Natural killer cell treated with Interleukin-12 subunit alpha and Interleukin-12 subunit beta and Interleukin-15 and Interleukin-18, amount 100 ng/mL, for 72 hours (primary cell): ENCODE measurements around the gene REPS2. TPM values are rescaled to one million over a fixed set of nuclear protein-coding genes. Genes with fewer than 3 reads are reported as not detected.
A peak's percentile ranks its signal among the peaks of the same experiment; 100 is the strongest.

ENCODE experiments used
- ATAC-seq, 2 donors: fragments of 150-1000 bp; cut with Tn5 transposase in 1 of 2; sonication (Bioruptor Pico), chemical (Tn5 transposase) in 1 of 2; 2 replicates each; pipeline ENCODE4 v1.10.0; 2021
- DNase-seq: peaks from one replicate; pipeline ENCODE4 v3.0.0; 2022; ENCODE audit warnings: low spot score
- H3K27ac Mint-ChIP-seq, 2 donors: 1 replicate in 1 of 2; 2 replicates in 1 of 2; pipeline ENCODE4 v1.8.0; 2022; ENCODE audit warnings: mixed read lengths in 2 of 2, mild to moderate bottlenecking in 1 of 2, moderate library complexity in 1 of 2
- H3K27me3 Mint-ChIP-seq, 2 donors: 1 replicate in 1 of 2; 2 replicates in 1 of 2; pipeline ENCODE4 v1.8.0; 2022; ENCODE audit warnings: mixed read lengths in 2 of 2
- H3K36me3 Mint-ChIP-seq: one replicate; pipeline ENCODE4 v1.8.0; 2022; ENCODE audit warnings: mixed read lengths
- H3K4me1 Mint-ChIP-seq, 2 donors: 1 replicate in 1 of 2; 2 replicates in 1 of 2; pipeline ENCODE4 v1.8.0; 2022; ENCODE audit warnings: low read depth in 2 of 2, mixed read lengths in 2 of 2, mild to moderate bottlenecking in 1 of 2
- H3K4me3 Mint-ChIP-seq: one replicate; pipeline ENCODE4 v1.8.0; 2022; ENCODE audit warnings: mixed read lengths
- H3K9me3 Mint-ChIP-seq: 2 replicates; pipeline ENCODE4 v1.8.0; 2022; ENCODE audit warnings: mixed read lengths
- total RNA-seq, 2 donors: library from RNA; stranded (reverse); gene quantifications; one replicate each; pipeline ENCODE4 v1.2.3, GENCODE V29; 2022

Gene REPS2
- total RNA-seq, 2 donors from 2014 or later: 0.20 TPM; not detected in 1

DNA sequence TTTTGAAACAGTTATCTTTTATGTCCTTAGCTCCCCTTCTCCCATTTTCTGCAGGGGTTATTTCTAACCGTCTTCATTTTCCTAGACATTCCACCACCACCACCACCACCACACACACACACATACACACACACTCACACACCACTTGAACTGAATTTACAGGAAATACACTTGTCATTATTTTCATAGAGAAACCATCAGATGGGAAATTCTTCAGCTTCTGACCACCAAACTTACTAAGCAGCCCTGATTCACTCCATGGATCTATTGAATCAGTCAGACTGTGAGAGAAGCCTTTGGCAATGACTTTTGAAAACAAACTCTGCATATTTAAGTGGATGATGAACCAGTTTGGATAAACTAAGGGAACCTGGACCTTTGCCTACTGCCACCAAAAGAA, 218.5 kb downstream of the REPS2 start:
- no peaks in the 10 kb centered on the region for H3K4me1 Mint-ChIP-seq
- H3K27me3 Mint-ChIP-seq: peaks cover 0 to 2% of the 10 kb centered on the region in 2 donors
- H3K4me3 Mint-ChIP-seq: no peak overlapping the region
- H3K27ac Mint-ChIP-seq: no peak overlapping the region
- peaks cover 11% of the 10 kb centered on the region for H3K36me3 Mint-ChIP-seq
- peaks cover 16% of the 10 kb centered on the region for H3K9me3 Mint-ChIP-seq
- DNase-seq (no peak), ATAC-seq (no peak)

DNA sequence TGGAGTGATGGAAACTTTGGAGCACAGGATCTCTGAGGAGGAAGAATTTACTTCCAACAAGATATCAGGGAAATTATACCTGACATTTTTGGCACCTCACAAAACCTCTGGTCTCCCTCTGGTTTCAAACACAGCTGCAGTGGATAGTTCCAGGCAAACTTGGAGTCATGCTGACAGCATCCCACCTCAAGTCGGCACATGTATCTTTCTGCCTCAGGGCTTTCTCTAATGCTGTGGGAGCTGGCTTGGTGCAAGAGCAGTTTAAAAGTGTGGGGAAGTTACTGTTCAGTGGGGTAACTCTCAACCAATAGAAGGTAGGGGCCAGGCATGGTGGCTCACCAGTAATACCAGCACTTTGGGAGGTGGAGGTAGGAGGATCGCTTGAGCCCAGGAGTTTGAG, 221.5 kb downstream of the REPS2 start:
- ATAC-seq: no peak
- H3K9me3 Mint-ChIP-seq: peaks cover 5% of the 10 kb centered on the region
- H3K4me1 Mint-ChIP-seq: no peaks in the 10 kb centered on the region
- no peak for DNase-seq
- no peak overlapping the region for H3K4me3 Mint-ChIP-seq
- no peak overlapping the region for H3K27ac Mint-ChIP-seq
- H3K27me3 Mint-ChIP-seq: no peaks in the 10 kb centered on the region
- peaks cover 5% of the 10 kb centered on the region for H3K36me3 Mint-ChIP-seq

- H3K4me1 Mint-ChIP-seq: no peaks in the 10 kb centered on the region
- H3K27ac Mint-ChIP-seq: no peak overlapping the region
Observed at GRCh38 chrX:17170973-17171372, 224.5 kb downstream of the REPS2 start.

DNA sequence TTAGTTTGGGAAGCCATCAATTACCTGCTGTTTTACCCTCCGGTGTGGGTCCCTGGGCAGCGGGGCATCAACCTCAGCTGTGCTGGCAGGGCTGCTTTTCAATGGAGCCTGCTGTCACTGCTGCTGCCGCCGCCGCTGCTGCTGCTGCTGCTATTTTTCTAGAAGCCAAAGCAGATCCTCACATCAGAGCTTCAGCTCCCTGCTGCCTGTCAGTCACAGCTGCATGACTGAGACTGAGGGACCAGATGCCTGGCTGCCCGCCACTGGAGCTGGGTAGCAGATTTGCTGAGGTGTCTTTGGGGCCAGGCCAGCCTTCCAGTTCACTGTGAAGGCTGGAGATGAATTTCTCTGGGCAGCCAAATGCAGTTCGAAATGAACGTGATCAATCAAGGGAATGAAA, 228.2 kb downstream of the REPS2 start:
- no peak for ATAC-seq
- H3K4me1 Mint-ChIP-seq: no peaks in the 10 kb centered on the region

More at GRCh38 chrX:17170973-17171372, 224.5 kb downstream of the REPS2 start:
- DNase-seq (no peak), ATAC-seq (peak in 1 of 2 donors; percentile 54)
- no peaks in the 10 kb centered on the region for H3K27me3 Mint-ChIP-seq
- no peaks in the 10 kb centered on the region for H3K36me3 Mint-ChIP-seq
- no peaks in the 10 kb centered on the region for H3K9me3 Mint-ChIP-seq
- H3K4me3 Mint-ChIP-seq: no peak overlapping the region

DNA sequence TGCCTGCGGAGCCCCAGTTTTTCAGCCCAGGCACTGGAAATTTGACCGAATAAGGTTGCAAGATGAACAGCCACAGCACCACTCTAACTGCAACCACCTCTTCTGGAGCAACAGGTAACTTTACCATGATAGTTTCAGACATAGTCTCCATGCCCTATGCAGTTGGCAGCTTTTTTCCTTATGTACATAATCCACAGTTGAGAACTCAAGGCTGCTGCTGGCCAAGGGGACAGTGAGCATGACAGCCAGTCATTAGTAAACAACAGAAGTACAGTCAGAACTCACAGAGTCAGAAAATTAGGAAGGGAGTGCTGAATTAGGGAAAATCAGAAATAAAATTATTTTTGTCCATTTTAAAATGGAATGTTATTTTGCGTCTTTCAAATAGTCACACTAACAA, 235.9 kb downstream of the REPS2 start:
- ATAC-seq (no peak), DNase-seq (no peak)
- H3K9me3 Mint-ChIP-seq: no peaks in the 10 kb centered on the region
- H3K27ac Mint-ChIP-seq: no peak overlapping the region
- H3K36me3 Mint-ChIP-seq: no peaks in the 10 kb centered on the region
- no peak overlapping the region for H3K4me3 Mint-ChIP-seq
- H3K27me3 Mint-ChIP-seq: no peaks in the 10 kb centered on the region
- H3K4me1 Mint-ChIP-seq: no peaks in the 10 kb centered on the region

More for the DNA sequence above, 228.2 kb downstream of the REPS2 start:
- H3K27ac Mint-ChIP-seq: no peak overlapping the region
- H3K4me3 Mint-ChIP-seq: no peak overlapping the region
- no peaks in the 10 kb centered on the region for H3K9me3 Mint-ChIP-seq
- no peak for DNase-seq
- H3K27me3 Mint-ChIP-seq: no peaks in the 10 kb centered on the region
- no peaks in the 10 kb centered on the region for H3K36me3 Mint-ChIP-seq

DNA sequence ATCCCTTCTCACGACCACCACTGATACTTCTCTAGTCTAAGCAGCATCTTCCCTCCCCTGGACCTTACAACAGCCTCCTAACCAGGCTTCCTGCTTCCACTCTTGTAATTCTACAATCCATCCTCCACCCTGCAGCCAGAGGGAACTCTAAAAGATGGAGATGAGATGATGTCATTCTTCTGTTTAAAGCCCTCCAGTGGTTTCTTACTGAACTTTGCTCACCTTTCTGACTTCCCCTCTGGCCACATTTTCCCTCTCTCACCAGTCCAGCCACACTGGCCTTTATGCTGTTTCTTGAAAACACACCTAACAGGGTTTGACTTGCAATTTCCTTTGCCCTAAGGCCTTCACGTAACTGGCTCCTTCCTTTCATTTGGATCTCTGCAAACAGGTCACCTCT, 237.1 kb downstream of the REPS2 start:
- DNase-seq (no peak), ATAC-seq (no peak)
- H3K36me3 Mint-ChIP-seq: no peaks in the 10 kb centered on the region
- H3K4me3 Mint-ChIP-seq: no peak overlapping the region
- no peak overlapping the region for H3K27ac Mint-ChIP-seq
- no peaks in the 10 kb centered on the region for H3K4me1 Mint-ChIP-seq
- H3K9me3 Mint-ChIP-seq: no peaks in the 10 kb centered on the region
- no peaks in the 10 kb centered on the region for H3K27me3 Mint-ChIP-seq

GRCh38 chrX:17185431-17185830, 239.0 kb downstream of the REPS2 start:
- DNase-seq: no peak
- no peak for ATAC-seq
- Mint-ChIP-seq H3K36me3 (no peaks in the 10 kb centered on the region), H3K4me1 (no peaks in the 10 kb centered on the region), H3K4me3 (no peak overlapping the region), H3K27me3 (peaks cover 0 to 6% of the 10 kb centered on the region in 2 donors), H3K9me3 (peaks cover 5% of the 10 kb centered on the region), H3K27ac (no peak overlapping the region)

GRCh38 chrX:17187136-17187756, 240.8 kb downstream of the REPS2 start:
- no peak for ATAC-seq
- Mint-ChIP-seq H3K9me3 (peaks cover 5% of the 10 kb centered on the region), H3K4me1 (no peaks in the 10 kb centered on the region)

DNA sequence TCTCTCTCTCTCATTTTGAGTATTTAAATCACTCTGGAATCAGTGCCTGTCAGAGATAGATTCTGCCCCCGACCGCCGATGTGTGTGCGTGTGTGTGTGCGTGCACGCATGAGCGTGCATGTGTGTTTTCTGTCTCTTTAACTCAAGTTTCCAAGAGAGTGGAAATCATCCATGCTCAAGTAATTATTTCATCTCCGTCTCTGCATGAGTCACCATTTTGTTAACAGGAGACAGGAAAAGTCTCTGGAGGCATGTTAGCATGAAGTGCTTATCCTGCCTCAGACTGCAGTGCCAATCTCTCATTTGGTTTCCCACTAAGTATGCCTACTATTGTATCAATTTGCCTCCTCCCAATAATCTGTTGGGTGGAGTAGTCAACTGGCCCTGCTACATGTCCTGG, 245.6 kb downstream of the REPS2 start:
- no peak for DNase-seq
- H3K27ac Mint-ChIP-seq: no peak overlapping the region

More at GRCh38 chrX:17187136-17187756, 240.8 kb downstream of the REPS2 start:
- H3K27me3 Mint-ChIP-seq: peaks cover 0 to 6% of the 10 kb centered on the region in 2 donors
- DNase-seq: no peak
- H3K4me3 Mint-ChIP-seq: no peak overlapping the region
- no peaks in the 10 kb centered on the region for H3K36me3 Mint-ChIP-seq
- H3K27ac Mint-ChIP-seq: no peak overlapping the region

More for the DNA sequence above, 245.6 kb downstream of the REPS2 start:
- H3K4me1 Mint-ChIP-seq: no peaks in the 10 kb centered on the region
- peaks cover 2 to 6% of the 10 kb centered on the region in 2 donors for H3K27me3 Mint-ChIP-seq
- peaks cover 5% of the 10 kb centered on the region for H3K9me3 Mint-ChIP-seq
- H3K36me3 Mint-ChIP-seq: no peaks in the 10 kb centered on the region
- H3K4me3 Mint-ChIP-seq: no peak overlapping the region
- ATAC-seq: no peak

Other genes with a start within 250 kb of the REPS2 start
- gene CTPS2, start 234.0 kb upstream of the REPS2 start, total RNA-seq: 1 to 10 TPM; 3.8 to 5.8 TPM
- 10 to 100 TPM; 12.7 to 22.8 TPM for gene SYAP1, start 227.0 kb upstream of the REPS2 start, total RNA-seq
- 10 to 100 TPM; 15.3 to 16.0 TPM for gene TXLNG, start 160.2 kb upstream of the REPS2 start, total RNA-seq
- 100 to 1,000 TPM; 131 to 157 TPM for gene RBBP7, start 76.3 kb upstream of the REPS2 start, total RNA-seq